Hypothalamus (tissue), 51 donors: Measurements from ENCODE around the gene CARHSP1.
"Not testable (repeated sequence)": the region's sequence is repeated elsewhere in the genome, so short reads cannot be mapped to it uniquely, and the experiment has no call there.

Experiments
- DNase-seq, 51 donors: peaks; one replicate each; lab custom pipeline; 2025; lab: John Stamatoyannopoulos, UW

Gene CARHSP1

DNA sequence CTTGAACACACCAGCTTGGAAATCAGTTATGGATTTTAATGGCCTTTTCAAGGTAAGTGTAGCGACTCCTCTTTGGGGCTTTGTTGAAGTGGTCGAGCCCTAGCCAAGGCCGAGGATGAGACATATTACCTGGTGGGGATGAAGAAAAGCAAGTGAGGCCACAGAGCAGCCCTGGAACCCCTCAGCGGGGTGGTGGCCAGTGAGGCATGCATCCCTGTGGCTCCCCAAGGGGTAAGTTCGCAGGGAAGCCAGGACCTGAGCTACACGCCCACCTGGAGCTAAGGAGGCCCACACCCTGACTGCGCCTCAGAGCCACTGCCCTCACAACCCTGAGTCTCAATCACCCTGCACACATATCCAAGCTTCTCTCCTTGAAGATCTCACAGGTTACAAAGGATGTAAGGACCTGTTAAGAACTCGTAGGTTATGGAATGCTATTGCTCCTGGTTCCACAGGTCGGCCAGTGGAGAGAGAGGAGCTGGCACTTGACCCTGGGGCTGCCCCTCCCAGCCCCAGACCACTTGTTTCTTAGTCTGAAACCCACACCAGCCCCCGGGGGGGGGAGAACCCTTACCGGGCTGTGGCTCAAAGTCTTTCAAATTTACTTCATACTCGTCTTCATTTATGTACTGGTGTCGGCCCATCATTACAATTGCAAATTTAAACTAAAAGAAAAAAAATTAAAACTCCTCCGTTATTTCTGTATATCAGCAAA, 25.3 kb upstream of the CARHSP1 start:
- no peak for DNase-seq

DNA sequence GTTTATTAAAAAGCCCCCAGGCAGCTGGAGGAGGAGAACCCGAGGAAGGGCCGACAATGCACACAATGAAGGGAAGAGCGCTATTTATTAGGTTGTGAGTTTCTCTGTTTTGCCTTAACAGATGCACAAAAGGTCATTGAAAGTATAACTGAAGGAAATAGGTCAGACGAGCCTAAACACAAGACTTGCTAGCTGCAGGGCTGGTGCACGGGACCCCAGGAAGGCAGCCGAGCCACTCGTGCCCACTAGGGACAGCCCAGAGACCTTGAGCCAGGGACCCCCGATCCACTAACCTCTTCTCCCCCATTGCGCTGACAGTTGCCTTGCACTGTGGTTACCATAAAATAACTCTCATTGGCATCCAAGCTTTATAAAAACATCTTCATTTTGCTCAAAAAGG, 24.6 kb upstream of the CARHSP1 start:
- DNase-seq, result no peak

DNA sequence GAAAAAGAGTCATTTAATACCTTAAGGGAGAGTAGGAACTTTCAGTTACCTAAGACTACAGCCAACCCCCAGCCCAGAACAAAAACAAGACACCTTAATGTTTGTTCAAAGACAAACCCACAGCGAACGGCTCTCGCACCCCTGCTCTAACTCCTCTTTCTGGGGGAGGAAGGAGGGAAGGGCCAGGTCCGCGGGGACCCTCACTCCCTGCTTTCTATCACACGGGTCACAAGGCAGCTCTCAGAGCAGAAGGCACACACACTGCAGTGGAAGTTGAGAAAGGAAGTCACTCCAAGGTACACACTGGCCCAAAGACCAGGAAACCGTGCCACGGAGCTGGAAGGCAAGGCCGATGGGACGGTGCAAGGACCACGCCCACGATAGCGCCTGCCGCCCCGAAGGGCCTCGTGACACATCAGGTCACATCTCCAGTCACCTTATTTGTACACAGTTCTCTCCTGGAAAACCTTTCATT, 23.3 kb upstream of the CARHSP1 start:
- no peak for DNase-seq

DNA sequence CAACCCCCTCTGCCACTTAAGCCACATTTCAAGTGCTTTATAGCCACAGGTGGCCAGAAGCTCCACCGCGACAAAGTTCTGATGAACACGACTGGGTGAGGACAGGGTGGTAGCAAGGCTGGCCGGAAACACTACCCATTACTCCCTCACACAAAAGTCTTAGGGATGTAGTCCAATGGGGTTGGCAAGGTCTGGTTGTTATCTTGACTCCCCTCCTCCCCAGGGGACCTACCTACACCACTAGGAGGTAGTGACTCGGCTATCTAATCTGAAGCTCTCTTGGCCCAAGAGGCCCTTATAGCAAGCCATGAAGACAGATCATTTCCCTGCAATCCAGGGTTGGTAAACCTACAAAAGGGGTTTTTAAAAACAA, 21.7 kb upstream of the CARHSP1 start:
- no peak for DNase-seq

DNA sequence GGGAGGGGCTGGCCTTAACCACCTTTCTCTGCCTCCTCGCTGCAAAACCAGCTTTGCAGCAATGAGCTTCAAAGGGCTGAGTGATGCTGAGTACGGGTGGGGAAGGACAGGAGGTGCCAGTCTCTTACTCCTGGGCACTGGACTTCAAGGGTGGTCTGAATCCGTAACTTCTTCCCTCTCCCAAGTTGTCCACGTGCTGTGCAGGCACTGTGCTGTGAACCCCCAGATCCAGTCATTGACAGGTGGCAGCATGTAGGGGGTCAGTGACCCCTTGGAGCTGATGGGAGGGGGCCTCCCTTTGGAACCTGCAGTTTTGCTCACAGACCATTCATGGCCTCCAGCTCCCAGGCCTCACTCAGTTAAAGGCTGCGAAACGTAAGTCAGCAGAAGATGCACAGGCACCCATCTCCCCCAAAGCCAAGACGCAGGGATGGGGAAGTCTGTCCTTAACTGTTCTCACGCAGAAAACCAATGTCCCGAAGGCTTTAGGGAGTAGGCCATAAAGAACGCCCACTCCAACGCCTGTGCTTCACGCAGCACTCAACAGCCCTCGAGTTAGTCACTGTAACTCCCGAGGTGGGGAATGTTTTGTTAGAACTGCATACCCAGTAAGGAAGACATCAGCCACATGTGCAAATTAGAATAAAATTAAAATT, 21.2 kb upstream of the CARHSP1 start:
- DNase-seq, result peak in 1 of 51 donors; percentile 34

DNA sequence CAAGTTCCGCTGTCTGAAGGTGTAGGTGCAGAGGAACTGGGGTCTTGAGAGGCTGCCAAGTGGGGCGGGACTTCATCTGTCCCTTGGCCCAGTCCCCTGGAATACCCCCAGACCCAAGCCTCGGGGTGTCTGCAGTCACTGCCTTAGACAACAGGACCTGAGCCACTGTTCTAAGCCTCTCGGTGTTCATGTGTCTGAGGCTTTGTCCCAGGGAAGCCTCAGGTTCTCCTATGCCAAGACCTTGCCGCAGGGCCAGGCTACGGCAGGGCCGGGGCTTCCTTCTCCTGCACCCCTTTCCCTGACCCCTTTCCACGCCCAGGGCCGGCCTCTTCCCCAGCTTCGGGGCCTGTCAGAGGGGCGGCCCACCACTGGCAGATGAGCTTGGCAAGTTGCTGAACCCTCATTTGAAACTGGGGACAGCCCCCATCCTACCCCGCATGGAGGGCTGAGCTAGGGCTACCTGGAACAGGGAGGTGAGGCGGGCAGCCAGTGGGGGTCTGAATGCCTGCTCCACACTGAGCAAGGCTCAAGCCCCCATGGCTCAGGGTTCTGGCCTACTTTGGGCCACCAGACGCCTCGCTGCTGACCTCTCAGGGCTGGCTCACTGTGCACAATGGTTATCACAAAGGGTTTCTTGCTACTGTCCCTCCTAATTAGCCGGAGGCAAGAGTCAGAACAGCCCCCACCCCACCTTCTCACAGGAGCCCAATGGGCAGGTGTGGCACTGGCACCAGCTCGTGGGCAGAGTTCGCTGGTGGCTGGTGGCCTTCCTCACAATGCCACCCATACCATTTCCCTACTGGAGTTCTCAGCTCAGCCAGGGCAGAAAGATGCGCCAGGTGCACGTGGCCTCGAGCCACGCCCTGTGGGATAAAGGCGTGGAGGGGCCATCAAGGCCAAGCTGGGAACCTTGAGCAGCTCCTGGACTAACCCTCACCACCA, 20.4 kb upstream of the CARHSP1 start:
- no peak for DNase-seq

DNA sequence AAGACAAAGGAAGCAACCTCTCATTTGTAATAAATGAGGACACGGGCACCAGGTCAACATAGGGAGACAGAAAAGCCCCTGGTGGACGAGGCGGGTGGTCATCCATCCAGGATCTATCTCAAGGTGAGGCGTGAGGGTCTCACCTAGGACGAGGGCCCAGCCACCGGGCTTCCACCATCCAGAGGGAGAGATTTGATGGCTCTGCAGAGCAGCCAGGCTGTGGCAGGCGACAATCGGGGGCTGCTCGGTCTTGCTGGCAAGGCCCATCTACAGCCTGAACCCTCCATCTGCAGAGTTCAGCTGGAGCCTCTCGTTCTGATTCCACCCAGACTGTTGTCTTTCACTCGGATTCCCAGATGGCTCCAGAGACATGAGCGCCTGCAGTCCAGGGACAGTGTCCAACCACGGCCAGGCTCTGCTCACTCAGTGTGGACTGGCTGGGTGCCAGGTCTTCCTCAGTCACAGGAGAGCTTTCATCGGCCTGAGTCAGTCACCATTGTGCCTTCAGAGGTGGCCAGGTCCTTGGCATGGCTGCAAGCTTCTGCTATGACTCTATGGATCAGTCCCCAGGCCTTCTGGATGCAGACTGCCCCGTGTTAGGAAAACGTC, 19.2 kb upstream of the CARHSP1 start:
- peak in 46 of 51 donors; percentile 9 to 92 (median 58) for DNase-seq

DNA sequence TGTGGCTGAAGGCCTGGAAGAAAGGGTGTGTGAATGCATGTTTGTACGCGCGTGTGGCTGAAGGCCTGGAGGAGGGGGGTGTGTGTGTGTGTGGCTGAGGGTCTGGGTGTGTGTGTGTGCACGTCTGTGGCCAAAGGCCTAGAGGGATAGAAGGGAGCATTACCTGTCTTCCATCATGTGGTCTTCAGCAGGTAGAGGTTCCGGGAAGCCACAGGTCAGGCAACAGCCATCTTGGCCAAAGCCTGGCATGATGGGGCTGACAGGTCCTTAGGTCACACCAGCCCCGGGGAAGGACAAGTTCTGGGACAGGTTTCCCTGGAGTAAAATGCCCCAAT, 18.6 kb upstream of the CARHSP1 start:
- no peak for DNase-seq

DNA sequence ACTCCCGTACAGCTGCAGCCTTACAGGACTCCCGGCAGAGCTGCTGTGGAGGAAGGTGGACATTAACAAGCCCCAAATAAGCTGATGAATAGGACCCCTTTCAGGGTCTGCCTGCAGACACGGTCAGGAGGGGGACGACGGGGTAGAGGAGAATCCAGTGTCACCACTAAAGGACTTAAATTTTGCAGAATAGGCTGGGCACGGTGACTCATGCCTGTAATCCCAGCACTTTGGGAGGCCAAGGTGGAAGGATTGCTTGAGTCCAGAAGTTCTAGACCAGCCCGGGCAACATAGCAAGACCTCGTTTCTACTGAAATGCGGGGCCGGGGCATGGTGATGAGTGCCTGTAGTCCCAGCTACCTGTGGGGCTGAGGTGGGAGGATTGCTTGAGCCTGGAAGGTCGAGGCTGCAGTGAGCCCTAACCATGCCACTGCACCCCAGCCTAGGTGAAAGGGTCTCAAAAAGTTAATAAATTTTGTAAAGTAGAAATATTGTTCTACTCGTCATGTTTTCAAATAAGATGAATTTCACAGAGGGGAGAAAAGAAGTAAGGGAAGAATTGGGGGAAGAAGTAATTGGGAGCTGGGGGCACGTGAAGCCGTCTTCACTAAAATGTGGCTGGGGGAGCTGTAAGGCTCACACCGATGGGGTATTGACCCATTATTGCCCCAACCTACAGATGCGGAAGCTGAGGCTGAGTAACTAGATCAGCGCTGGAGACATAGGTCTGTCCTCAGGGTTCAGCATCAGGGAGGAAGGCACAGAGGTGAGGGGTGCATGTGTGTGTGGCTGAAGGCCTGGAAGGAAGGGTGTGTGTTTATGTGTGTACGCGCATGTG, 18.0 kb upstream of the CARHSP1 start:
- no peak for DNase-seq

DNA sequence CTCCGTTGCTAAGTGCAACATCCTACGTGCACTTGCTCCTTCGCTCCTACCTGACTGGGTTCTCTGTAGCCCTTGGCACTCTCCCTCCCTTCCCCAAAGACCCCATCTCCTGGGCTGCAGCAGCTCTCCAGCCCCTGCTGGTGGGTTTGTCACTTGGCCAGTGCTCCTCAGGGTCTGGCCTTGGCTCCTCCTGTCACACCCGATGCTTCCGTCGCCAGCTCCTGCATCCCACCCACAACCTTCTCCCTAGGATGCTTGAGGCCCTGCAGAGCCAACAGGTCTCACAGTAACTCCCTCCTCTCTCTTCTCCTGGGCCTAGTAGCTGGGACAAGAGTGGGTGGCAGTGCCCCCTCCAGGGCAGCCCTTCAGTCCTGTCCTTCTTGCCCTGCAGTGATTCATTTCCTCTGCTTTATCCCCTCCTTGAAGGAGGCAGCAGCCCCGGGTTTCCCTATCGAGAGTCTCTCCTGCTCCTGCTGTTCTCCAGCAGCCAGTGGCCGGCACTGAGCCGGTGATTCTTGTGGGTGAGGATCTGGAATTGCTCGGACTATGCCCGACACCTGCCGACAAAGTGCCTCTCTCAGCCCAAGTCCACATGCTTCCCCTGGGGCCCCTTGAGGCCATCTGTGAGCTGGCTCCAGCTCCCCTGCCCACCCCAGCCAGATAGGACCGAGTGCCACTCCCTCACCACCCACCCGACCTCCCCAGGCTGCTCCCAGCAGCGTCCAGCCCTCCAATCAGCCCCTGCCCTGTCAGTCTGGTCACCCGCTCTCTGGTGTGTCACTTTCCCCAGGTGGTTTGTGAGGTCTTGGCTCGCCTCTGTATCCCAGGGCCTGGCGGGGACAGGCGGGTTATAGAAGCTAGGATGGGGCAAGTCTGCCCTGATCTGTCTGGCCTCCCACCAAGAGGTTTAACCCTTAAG, 17.1 kb upstream of the CARHSP1 start:
- DNase-seq, result no peak

DNA sequence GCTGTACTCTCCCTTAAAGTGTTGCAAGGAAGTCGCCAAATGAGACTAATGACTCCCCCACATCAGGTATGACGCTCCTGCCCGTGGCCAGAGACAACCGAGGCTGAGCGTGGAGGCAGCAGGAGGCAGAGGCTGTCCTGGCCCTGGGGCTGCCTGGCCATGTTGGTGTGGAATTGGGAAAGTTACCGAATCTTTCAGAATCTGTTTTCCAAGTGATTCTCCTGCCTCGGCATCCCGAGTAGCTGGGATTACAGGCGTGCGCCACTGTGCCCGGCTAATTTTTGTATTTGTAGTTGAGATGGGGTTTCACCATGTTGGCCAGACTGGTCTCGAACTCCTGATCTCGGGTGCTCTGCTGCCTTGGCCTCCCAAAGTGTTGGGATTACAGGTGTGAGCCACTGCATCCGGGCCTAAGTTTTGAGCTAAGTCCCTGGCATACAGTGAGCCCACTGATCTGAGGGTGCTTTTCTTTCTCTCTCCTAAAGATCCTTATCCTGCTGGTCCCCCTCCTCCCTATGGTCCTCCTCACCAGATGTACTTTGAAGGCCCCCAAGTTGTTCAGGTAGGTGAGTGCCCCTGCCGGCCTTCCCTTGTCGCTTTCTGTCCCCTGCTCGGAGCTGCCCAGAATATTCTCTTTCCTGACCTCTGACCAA, 14.0 kb upstream of the CARHSP1 start:
- DNase-seq, result no peak

DNA sequence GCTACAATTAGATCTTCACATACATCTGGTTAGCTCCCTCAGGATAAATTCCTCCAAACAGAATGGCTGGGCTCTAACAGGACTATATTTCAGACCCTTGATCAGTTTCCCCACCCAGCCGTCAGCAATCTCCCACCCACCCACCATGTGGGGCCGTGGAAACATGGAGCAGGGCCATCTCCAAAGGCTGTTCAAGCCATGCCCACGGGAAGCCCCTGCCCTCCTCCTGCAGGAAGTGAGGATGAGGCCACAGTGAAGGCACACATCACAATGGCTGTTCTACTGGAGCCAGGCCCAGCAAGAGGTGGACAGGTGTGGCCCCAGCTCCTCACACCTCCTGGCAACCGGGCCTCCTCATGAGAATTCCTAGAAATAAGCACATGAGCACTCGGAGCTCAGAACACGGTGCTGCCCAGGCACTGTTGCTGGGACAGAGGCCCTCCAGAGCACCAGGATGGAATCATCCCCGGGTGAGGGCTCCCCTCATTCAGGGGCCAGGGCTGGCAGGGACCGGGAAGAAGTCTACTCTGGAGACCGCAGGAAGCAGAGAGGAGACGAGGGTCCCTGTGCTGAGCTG, 13.3 kb upstream of the CARHSP1 start, which contains the start of gene LITAFD:
LITAFD (plus strand) TSS at position 311 of the 577 bp plus-strand sequence. CDS start 2,005 bp downstream, outside the sequence.
- DNase-seq, result no peak

DNA sequence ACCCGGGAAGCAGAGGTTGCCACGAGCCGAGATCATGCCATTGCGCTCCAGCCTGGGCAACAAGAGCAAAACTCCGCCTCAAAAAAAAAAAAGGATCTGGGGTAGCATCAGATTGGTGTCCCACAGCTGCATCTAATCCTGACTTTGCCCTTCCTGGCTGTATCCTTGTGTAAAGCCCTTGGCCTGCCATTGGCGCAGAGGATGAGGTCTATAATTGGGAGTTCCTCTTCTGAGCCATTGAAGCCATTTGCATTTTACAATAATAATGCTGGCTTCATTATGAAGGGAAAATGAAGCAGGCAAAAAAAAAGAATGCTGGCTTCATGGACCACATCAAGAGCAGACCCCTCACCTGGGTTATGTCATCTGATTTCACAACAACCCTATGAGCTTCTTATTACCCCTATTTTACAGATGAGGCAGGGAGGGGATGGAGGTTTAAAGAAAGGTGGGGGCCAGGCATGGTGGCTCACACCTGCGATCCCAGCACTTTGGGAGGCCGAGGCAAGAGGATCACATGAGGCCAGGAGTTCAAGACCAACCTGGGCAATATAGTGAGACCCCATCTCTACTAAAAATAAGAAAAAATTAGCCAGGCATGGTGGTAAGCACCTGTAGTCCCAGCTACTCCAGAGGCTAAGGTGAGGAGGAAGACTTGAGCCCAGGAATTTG, 12.2 kb upstream of the CARHSP1 start:
- DNase-seq, result no peak

DNA sequence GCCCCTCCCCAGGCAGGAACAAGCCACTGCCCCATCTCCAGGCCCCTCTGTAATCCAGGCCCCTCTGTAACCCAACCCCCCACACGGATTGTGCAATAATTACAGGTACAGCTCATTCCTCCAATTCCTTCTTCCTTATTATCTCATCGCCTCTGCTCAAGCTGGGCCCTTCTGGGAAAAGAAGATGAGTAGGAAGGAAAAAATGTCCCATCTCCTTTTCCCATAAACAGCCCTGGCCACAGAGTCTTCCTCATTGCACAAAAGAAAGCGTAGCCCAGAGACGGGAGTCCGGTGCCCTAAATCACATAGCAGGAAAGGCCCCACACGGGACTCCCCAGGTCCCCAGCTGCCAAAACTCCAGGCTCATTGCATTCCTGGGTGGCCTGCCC, 9.7 kb upstream of the CARHSP1 start:
- no peak for DNase-seq

DNA sequence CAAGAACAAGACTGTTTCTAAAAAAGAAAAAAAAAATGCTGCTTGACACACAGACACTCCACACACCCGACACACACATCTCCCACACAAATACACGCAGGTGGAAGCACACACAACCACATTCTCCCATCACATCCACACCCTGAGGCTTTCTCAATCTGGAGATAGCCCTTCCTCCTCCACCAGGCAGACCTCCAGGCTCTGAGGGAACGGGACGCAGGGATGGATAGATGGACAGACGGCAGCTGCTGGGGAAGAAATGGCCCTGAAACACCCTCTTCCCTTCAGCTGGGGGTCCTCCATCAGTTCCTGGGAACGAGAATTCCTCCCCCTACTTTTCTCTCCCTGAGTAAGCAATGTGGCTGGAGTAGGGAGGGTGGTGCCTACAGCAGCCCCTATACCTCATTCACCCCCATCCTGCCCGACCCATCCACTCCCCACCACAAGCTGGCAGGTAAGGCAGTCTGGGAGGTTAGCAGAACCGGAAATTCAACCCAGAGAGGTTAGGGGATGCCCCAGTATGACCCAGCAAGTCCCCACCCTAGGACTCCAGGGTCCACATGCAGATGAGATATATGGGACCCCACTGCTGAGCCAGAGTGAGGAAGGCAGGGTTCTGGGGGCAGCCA, 9.2 kb upstream of the CARHSP1 start:
- no peak for DNase-seq

DNA sequence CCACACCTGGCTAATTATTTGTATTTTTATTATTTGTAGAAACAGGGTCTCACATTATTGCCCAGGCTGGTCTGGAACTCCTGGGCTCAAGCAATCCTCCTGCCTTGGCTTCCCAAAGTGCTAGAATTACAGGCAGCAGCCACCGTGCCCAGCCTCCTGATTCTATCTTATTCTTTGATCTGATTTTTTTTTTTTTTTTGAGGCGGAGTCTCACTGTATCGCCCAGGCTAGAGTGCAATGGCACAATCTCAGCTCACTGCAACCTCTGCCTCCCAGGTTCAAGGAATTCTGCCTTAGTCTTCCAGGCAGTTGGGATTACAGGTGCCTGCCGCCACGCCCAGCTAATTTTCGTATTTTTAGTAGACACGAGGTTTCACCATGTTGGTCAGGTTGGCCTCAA, 6.5 kb upstream of the CARHSP1 start:
- DNase-seq, result not testable (repeated sequence)

DNA sequence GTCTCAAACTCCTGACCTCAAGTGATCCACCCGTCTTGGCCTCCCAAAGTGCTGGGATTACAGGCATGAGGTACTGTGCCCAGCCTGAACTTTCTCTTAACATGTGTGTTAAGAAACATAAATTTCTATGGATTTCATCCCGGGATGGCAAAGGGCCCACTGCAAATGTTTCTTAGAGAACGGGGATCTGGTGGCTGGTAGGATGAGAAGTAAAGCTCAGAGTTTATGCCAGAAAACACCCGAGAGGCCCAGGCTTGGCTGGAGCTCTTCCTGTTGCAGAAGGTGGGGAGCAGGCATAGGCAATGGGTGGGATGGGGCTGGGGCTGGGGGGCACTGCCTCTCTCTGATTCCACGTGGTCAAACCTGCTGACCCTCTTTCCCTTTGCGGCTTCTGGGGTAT, 5.6 kb upstream of the CARHSP1 start:
- no peak for DNase-seq
